Measurements from ENCODE around the gene AP3S2. TPM values are rescaled to one million over a fixed set of nuclear protein-coding genes. Genes with fewer than 3 reads are reported as not detected.

The AP3S2 gene
- total and polyA plus RNA-seq, 2 of the 8 experiments (the other 6 are each of a cell fraction or from before 2014, with no cell fraction given): 19.2 to 45.4 TPM

DNA sequence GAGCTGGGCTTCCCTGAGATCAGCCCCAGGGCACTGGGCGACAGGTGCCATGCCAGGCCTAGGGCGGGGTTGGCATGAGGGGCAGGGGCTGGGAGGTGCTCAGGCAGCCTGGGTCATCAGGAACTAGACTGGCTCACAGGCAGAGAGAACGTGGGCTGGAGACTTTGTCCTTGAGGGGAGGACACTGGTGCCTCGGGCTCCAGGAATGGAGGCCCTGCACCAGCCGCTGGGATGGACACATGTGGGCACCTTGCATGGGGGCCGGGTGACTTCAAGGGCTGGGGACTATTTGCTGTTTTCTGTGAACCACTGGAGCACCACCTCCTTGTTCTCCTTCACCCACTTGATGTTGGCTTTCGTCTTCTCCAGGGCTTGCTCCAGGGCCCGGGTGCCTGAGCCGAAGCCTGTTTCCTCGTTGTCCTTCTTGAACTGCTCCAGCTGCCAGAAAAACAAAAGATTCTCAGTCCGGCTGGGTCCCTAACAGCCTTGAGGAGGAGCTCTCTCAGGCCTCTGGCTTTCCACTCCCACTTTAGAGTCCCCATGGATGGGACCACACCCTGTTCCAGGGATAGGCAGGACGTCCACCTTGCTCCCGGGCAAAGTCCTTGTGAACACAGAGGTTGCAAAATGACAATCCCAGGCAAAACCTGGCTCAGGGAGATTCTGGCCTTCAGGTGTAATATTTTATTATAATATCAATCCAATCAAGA, 108.6 kb downstream of the AP3S2 start (continued):
- TF ChIP-seq EP300 (IDR thresholded peaks at IDR 0.05; ENCODE audit: borderline replicate concordance in 1 of 2, low read depth in 2 of 2, low read length in 2 of 2): no peak
- TF ChIP-seq BACH1 (IDR thresholded peaks at IDR 0.05; ENCODE audit: low read length): no peak
- no peak for TF ChIP-seq EGR1 (IDR thresholded peaks at IDR 0.05; ENCODE audit: borderline replicate concordance, low read depth, low read length)
- TF ChIP-seq TAF7 (optimal IDR thresholded peaks at IDR 0.05; ENCODE audit: borderline replicate concordance, low read depth, low read length): no peak
- TF ChIP-seq TBP (IDR thresholded peaks at IDR 0.05; ENCODE audit: low read depth, low read length): no peak
- TF ChIP-seq CHD2 (IDR thresholded peaks at IDR 0.05; ENCODE audit: low read length): no peak
